HepG2 (cell line): Measurements from ENCODE around the gene BEAN1. TPM values are rescaled to one million over a fixed set of nuclear protein-coding genes. Genes with fewer than 3 reads are reported as not detected.
A peak's percentile ranks its signal among the peaks of the same experiment; 100 is the strongest.

Experiments
- ARID4A ChIP-seq: sonication (generic); formaldehyde crosslinking; IDR thresholded peaks from 2 replicates; pipeline ENCODE4 v1.5.0; 2020; ENCODE audit warnings: mild to moderate bottlenecking, missing genetic modification reagents, borderline replicate concordance
- BCL3 ChIP-seq: sonication (generic); formaldehyde crosslinking; IDR thresholded peaks from 2 replicates; pipeline ENCODE4 v1.5.1; 2020; ENCODE audit warnings: mild to moderate bottlenecking, missing genetic modification reagents, moderate library complexity
- CREB1 ChIP-seq, 2 experiments: fragments of 450-650 bp in 1 of 2; IDR thresholded peaks; 2 replicates each; pipeline ENCODE4 v1.6.1; 2016 to 2017; ENCODE audit warnings: control low read depth in 1 of 2, mild to moderate bottlenecking in 1 of 2, missing compliant biosample characterization in 1 of 2, missing genetic modification characterization in 1 of 2
- DMTF1 ChIP-seq: sonication (generic); formaldehyde crosslinking; IDR thresholded peaks from 2 replicates; pipeline ENCODE4 v1.4.0; 2020; ENCODE audit warnings: mild to moderate bottlenecking, missing genetic modification reagents
- ELK4 ChIP-seq: sonication (generic); formaldehyde crosslinking; IDR thresholded peaks from 2 replicates; pipeline ENCODE4 v1.9.0; 2021; ENCODE audit warnings: missing genetic modification reagents, borderline replicate concordance
- FOXM1 ChIP-seq: sonication (generic); formaldehyde crosslinking; IDR thresholded peaks from 2 replicates; pipeline ENCODE4 v1.5.0; 2020; ENCODE audit warnings: missing genetic modification reagents
- KAT8 ChIP-seq: IDR thresholded peaks from 2 replicates; pipeline ENCODE4 v1.6.1; 2016; ENCODE audit warnings: missing genetic modification reagents, missing compliant biosample characterization
- PCBP1 ChIP-seq: fragments of 200-400 bp; formaldehyde crosslinking; IDR thresholded peaks from 2 replicates; pipeline ENCODE4 v1.6.1; 2017; ENCODE audit warnings: mild to moderate bottlenecking, low read depth, low read length, borderline replicate concordance
- SNRNP70 ChIP-seq: fragments of 200-400 bp; formaldehyde crosslinking; IDR thresholded peaks from 2 replicates; pipeline ENCODE4 v1.6.1; 2017; ENCODE audit warnings: mild to moderate bottlenecking, low read depth, low read length, moderate library complexity
- TSC22D2 ChIP-seq: sonication (generic); formaldehyde crosslinking; IDR thresholded peaks from 2 replicates; pipeline ENCODE4 v1.5.1; 2020; ENCODE audit warnings: missing genetic modification reagents, mild to moderate bottlenecking, borderline replicate concordance
- ZFP41 ChIP-seq: sonication (generic); formaldehyde crosslinking; IDR thresholded peaks from 2 replicates; pipeline ENCODE4 v1.4.0; 2020; ENCODE audit warnings: mild to moderate bottlenecking, missing genetic modification reagents, borderline replicate concordance
- ZNF24 ChIP-seq: fragments of 450-650 bp; IDR thresholded peaks from 2 replicates; pipeline ENCODE4 v1.6.1; 2017; ENCODE audit warnings: antibody characterized with exemption, mild to moderate bottlenecking
- ZNF280B ChIP-seq: sonication (generic); formaldehyde crosslinking; IDR thresholded peaks from 2 replicates; pipeline ENCODE4 v1.5.0; 2020; ENCODE audit warnings: missing genetic modification reagents, mild to moderate bottlenecking, borderline replicate concordance
- ZNF317 ChIP-seq: sonication (generic); formaldehyde crosslinking; IDR thresholded peaks from 2 replicates; pipeline ENCODE4 v1.5.0; 2020; ENCODE audit warnings: mild to moderate bottlenecking, missing genetic modification reagents
- ZNF383 ChIP-seq: sonication (generic); formaldehyde crosslinking; IDR thresholded peaks from 2 replicates; pipeline ENCODE4 v1.4.0; 2020; ENCODE audit warnings: missing genetic modification reagents, mild to moderate bottlenecking, borderline replicate concordance
- ZNF670 ChIP-seq: sonication (generic); formaldehyde crosslinking; IDR thresholded peaks from 2 replicates; pipeline ENCODE4 v1.8.0; 2022; ENCODE audit warnings: mild to moderate bottlenecking, missing genetic modification reagents, borderline replicate concordance
- ZNF761 ChIP-seq: sonication (generic); formaldehyde crosslinking; conservative IDR thresholded peaks from 2 replicates; pipeline ENCODE4 v1.4.0; 2020; ENCODE audit warnings: mild to moderate bottlenecking, missing genetic modification reagents
- polyA plus RNA-seq, 8 experiments: library from polyadenylated mRNA; depleted of rRNA in 3 of 8; stranded (reverse) in 7 of 8; unstranded in 1 of 8; fragments of >200 nt; fragmentation: Illumina TruSeq in 4 of 8; extraction: Trizol in 4 of 8; gene quantifications; 2 replicates each; pipeline versions ENCODE4 v1.2.1 to v1.2.3, GENCODE V29; 2011 to 2016; ENCODE audit warnings: low read depth in 4 of 8, missing spikeins in 1 of 8, mixed read lengths in 1 of 8; ENCODE audit not compliant: insufficient read depth in 1 of 8
- total RNA-seq, 5 experiments: library from RNA; depleted of rRNA; stranded (reverse); fragments of >200 nt; fragmentation: Illumina TruSeq; extraction: Trizol; gene quantifications; 2 replicates each; pipeline ENCODE4 v1.2.3, GENCODE V29; 2016; ENCODE audit warnings: low read depth in 1 of 5

The BEAN1 gene
- total and polyA plus RNA-seq, 2 of the 13 experiments (the other 11 are each of a cell fraction or from before 2014, with no cell fraction given) = 0.53 to 1.4 TPM

GRCh38 chr16:66406534-66407221 is 20.4 kb upstream of the BEAN1 start (continued):
- no peak for TF ChIP-seq CREB1 (IDR thresholded peaks at IDR 0.05)
- no peak for TF ChIP-seq CREB1 (CRISPR knock-in tag; IDR thresholded peaks at IDR 0.05)
- no peak; the same call in 1 of the 2 replicates for TF ChIP-seq ARID4A (CRISPR knock-in tag)
- TF ChIP-seq ZNF280B (CRISPR knock-in tag) = no peak
- TF ChIP-seq FOXM1 = no peak
- TF ChIP-seq ZNF670 (CRISPR knock-in tag) = no peak
- TF ChIP-seq ZNF317 (CRISPR knock-in tag) = peak; percentile 55; the same call in 1 of the 2 replicates
- no peak for TF ChIP-seq ELK4
- no peak; the same call in 1 of the 2 replicates for TF ChIP-seq TSC22D2
- 0 out of 2 replicates have a peak, but pooled peaks have one; percentile 57 for TF ChIP-seq ZNF761 (CRISPR knock-in tag)
- 0 out of 2 replicates have a peak, but pooled peaks have one; percentile 74 for TF ChIP-seq ZNF383 (CRISPR knock-in tag)
- no peak for TF ChIP-seq SNRNP70
- no peak for TF ChIP-seq BCL3 (CRISPR knock-in tag)
- TF ChIP-seq ZFP41 (CRISPR knock-in tag) = no peak
- TF ChIP-seq KAT8 = peak; percentile 59; the same call in 1 of the 2 replicates
- TF ChIP-seq ZNF24 = no peak
- TF ChIP-seq DMTF1 (CRISPR knock-in tag) = no peak
- TF ChIP-seq PCBP1 = no peak
